Muscle of leg (tissue), 11 donors: Measurements from ENCODE around the gene MUC22. TPM values are rescaled to one million over a fixed set of nuclear protein-coding genes. Genes with fewer than 3 reads are reported as not detected.
"Not testable (repeated sequence)": the region's sequence is repeated elsewhere in the genome, so short reads cannot be mapped to it uniquely, and the experiment has no call there.

Source experiments
- DNase-seq: peaks from one replicate; pipeline ENCODE4 v3.0.0; 2013
- H3K27ac ChIP-seq: one replicate; pipeline ENCODE4 v1.5.1; 2013; ENCODE audit warnings: mild to moderate bottlenecking, low read length, control low read depth
- H3K27me3 ChIP-seq: one replicate; pipeline ENCODE4 v1.6.1; 2013; ENCODE audit warnings: low read length; ENCODE audit not compliant: control insufficient read depth, insufficient read depth
- H3K36me3 ChIP-seq: one replicate; pipeline ENCODE4 v1.6.1; 2013; ENCODE audit warnings: low read length; ENCODE audit not compliant: control insufficient read depth, insufficient read depth
- H3K4me1 ChIP-seq: one replicate; pipeline ENCODE4 v1.6.1; 2013; ENCODE audit warnings: low read length; ENCODE audit not compliant: control insufficient read depth, insufficient read depth
- H3K4me3 ChIP-seq: one replicate; pipeline ENCODE4 v1.5.1; 2013; ENCODE audit warnings: low read length, control low read depth
- H3K9me3 ChIP-seq: replicated peaks from 2 replicates; pipeline ENCODE4 v1.6.1; 2013; ENCODE audit warnings: low read depth, low read length; ENCODE audit not compliant: control insufficient read depth
- WGBS: methylation state at CpG from one replicate; pipeline ENCODE4 v1.1.5; 2013; ENCODE audit warnings: missing lambda C conversion rate; ENCODE audit not compliant: insufficient coverage; 5-methylcytosine and 5-hydroxymethylcytosine counted together
- polyA plus RNA-seq, 8 donors: library from polyadenylated mRNA; unstranded; fragments of 120-200 nt; gene quantifications; one replicate each; pipeline versions ENCODE4 v1.2.1 to v1.2.3, GENCODE V29; 2013; ENCODE audit warnings: inconsistent platforms in 1 of 8, low replicate concordance in 1 of 8; ENCODE audit not compliant: insufficient read length in 8 of 8, insufficient read depth in 1 of 8
- total RNA-seq: library from RNA; stranded (reverse); fragments of 120-200 nt; gene quantifications from one replicate; pipeline ENCODE4 v1.2.4, GENCODE V29; 2013

Gene MUC22
- total and polyA plus RNA-seq, 9 donors: 0.04 to 2.4 (median 0.12) TPM; not detected in 6

- no peak overlapping the region for H3K27ac ChIP-seq
- no peak for DNase-seq
- H3K27me3 ChIP-seq: no peaks in the 10 kb centered on the region
- no peak overlapping the region for H3K4me3 ChIP-seq
- 67% methylated on average over 3 of the region's 4 CpGs for WGBS
- H3K4me1 ChIP-seq: no peaks in the 10 kb centered on the region
- H3K9me3 ChIP-seq: no peaks in the 10 kb centered on the region
- no peaks in the 10 kb centered on the region for H3K36me3 ChIP-seq
Measured at GRCh38 chr6:31055441-31055840, 45.2 kb downstream of the MUC22 start.

- Histone ChIP-seq H3K36me3 (no peaks in the 10 kb centered on the region), H3K27me3 (peaks cover 4% of the 10 kb centered on the region), H3K4me1 (no peaks in the 10 kb centered on the region), H3K27ac (no peak overlapping the region), H3K4me3 (no peak overlapping the region), H3K9me3 (no peaks in the 10 kb centered on the region)
- 22% methylated on average over 3 of the region's 4 CpGs for WGBS
- no peak for DNase-seq
Measured at GRCh38 chr6:31057426-31058003, 47.2 kb downstream of the MUC22 start.

GRCh38 chr6:31058128-31058894 lies 48.0 kb downstream of the MUC22 start:
- peak; percentile 20 for DNase-seq
- no peak overlapping the region for H3K27ac ChIP-seq
- H3K36me3 ChIP-seq: no peaks in the 10 kb centered on the region
- no peaks in the 10 kb centered on the region for H3K9me3 ChIP-seq
- peaks cover 4% of the 10 kb centered on the region for H3K27me3 ChIP-seq
- 40% methylated on average over 7 of the region's 10 CpGs for WGBS
- no peaks in the 10 kb centered on the region for H3K4me1 ChIP-seq
- H3K4me3 ChIP-seq: no peak overlapping the region

- no peak overlapping the region for H3K27ac ChIP-seq
- no peaks in the 10 kb centered on the region for H3K9me3 ChIP-seq
- no peaks in the 10 kb centered on the region for H3K36me3 ChIP-seq
- 96% methylated on average over 3 of the region's 8 CpGs for WGBS
- no peak overlapping the region for H3K4me3 ChIP-seq
- DNase-seq: no peak
- no peaks in the 10 kb centered on the region for H3K4me1 ChIP-seq
- peaks cover 4% of the 10 kb centered on the region for H3K27me3 ChIP-seq
Measured at GRCh38 chr6:31060145-31060544, 49.9 kb downstream of the MUC22 start.

- no peak overlapping the region for H3K27ac ChIP-seq
- 89% methylated on average over 2 of the region's 7 CpGs for WGBS
- H3K36me3 ChIP-seq: no peaks in the 10 kb centered on the region
- DNase-seq: no peak
- H3K9me3 ChIP-seq: no peaks in the 10 kb centered on the region
- no peak overlapping the region for H3K4me3 ChIP-seq
- H3K4me1 ChIP-seq: no peaks in the 10 kb centered on the region
- H3K27me3 ChIP-seq: peaks cover 4% of the 10 kb centered on the region
Measured at GRCh38 chr6:31063906-31064435, 53.7 kb downstream of the MUC22 start.

- 40% methylated on average over 1 of the region's 2 CpGs for WGBS
- H3K4me3 ChIP-seq: no peak overlapping the region
- no peaks in the 10 kb centered on the region for H3K36me3 ChIP-seq
- peaks cover 4% of the 10 kb centered on the region for H3K27me3 ChIP-seq
- no peaks in the 10 kb centered on the region for H3K4me1 ChIP-seq
- H3K9me3 ChIP-seq: no peaks in the 10 kb centered on the region
- no peak for DNase-seq
- no peak overlapping the region for H3K27ac ChIP-seq
Measured at GRCh38 chr6:31065556-31065955, 55.3 kb downstream of the MUC22 start.

- 96% methylated on average over 4 of the region's 32 CpGs for WGBS
- DNase-seq, H3K27ac ChIP-seq: not testable (repeated sequence)
Measured at GRCh38 chr6:31067028-31067427, 56.8 kb downstream of the MUC22 start.

GRCh38 chr6:31067891-31068668 lies 57.8 kb downstream of the MUC22 start:
- not testable (repeated sequence) for DNase-seq, H3K9me3 ChIP-seq, H3K27me3 ChIP-seq, H3K4me3 ChIP-seq, H3K27ac ChIP-seq, H3K4me1 ChIP-seq, H3K36me3 ChIP-seq
- no CpG with 5 or more reads among the region's 11 CpGs for WGBS

More at GRCh38 chr6:31067028-31067427, 56.8 kb downstream of the MUC22 start:
- not testable (repeated sequence) for H3K36me3 ChIP-seq, H3K4me1 ChIP-seq, H3K9me3 ChIP-seq, H3K27me3 ChIP-seq, H3K4me3 ChIP-seq

- H3K27me3 ChIP-seq: no peaks in the 10 kb centered on the region
- no peaks in the 10 kb centered on the region for H3K9me3 ChIP-seq
- no peaks in the 10 kb centered on the region for H3K36me3 ChIP-seq
- no peak overlapping the region for H3K27ac ChIP-seq
- no peak overlapping the region for H3K4me3 ChIP-seq
- peak; percentile 81 for DNase-seq
- 0% methylated on average over 4 of the region's 13 CpGs for WGBS
- no peaks in the 10 kb centered on the region for H3K4me1 ChIP-seq
Measured at GRCh38 chr6:31068669-31069340, 58.5 kb downstream of the MUC22 start.
